OCI-LY3 (cell line): ENCODE results near the gene PIK3R2.

ENCODE experiments used
- CTCF ChIP-seq: fragments of 200-600, 300-600 bp; sonication (generic); IDR thresholded peaks from 2 replicates; pipeline ENCODE4 v1.5.1; 2014; ENCODE audit warnings: antibody characterized with exemption, low read length, low read depth
- EZH2phosphoT487 ChIP-seq: fragments of 200-600 bp; shearing (Covaris generic); IDR thresholded peaks from 2 replicates; pipeline ENCODE4 v1.6.1; 2018; ENCODE audit warnings: antibody characterized with exemption, mixed run types, low read depth

GRCh38 chr19:18114483-18114882 is 38.5 kb upstream of the PIK3R2 start:
- TF ChIP-seq CTCF (no peak), EZH2phosphoT487 (no peak)
